Gastrocnemius medialis (tissue), 4 donors: Measurements from ENCODE around the gene ANKS1B.

Source experiments
- CTCF ChIP-seq, 5 experiments: fragments of 450-650 bp in 3 of 5; fragments of 200-600 bp in 2 of 5; sonication (generic) in 2 of 5; IDR thresholded peaks in 4 of 5; conservative IDR thresholded peaks in 1 of 5; 1 replicate in 4 of 5; 2 replicates in 1 of 5; pipeline ENCODE4 v1.5.1; 2016 to 2019; ENCODE audit warnings: antibody characterized with exemption in 5 of 5, mild to moderate bottlenecking in 3 of 5, moderate library complexity in 3 of 5
- POLR2A ChIP-seq, 2 donors: fragments of 450-650 bp; IDR thresholded peaks; one replicate each; pipeline ENCODE4 v1.6.1; 2017; ENCODE audit warnings: antibody characterized with exemption in 2 of 2, mild to moderate bottlenecking in 2 of 2, moderate library complexity in 2 of 2

GRCh38 chr12:98814254-98814653 is 1170.5 kb downstream of the ANKS1B start:
- TF ChIP-seq POLR2A (IDR thresholded peaks at IDR 0.05) (no peak), CTCF (IDR thresholded peaks at IDR 0.05 in 4 of 5, conservative IDR thresholded peaks at IDR 0.05 in 1 of 5) (no peak)
